Panc1 (cell line): Measurements from ENCODE around the gene WNT10A.

Experiments used
- CTCF ChIP-seq: fragments of 450-650 bp; IDR thresholded peaks from 2 replicates; pipeline ENCODE4 v1.5.1; 2017; ENCODE audit warnings: mild to moderate bottlenecking
- POLR2AphosphoS5 ChIP-seq: IDR thresholded peaks from 2 replicates; pipeline ENCODE4 v1.6.1; 2012; ENCODE audit warnings: mild to moderate bottlenecking, low read depth, low read length, moderate library complexity
- REST ChIP-seq, 2 experiments: IDR thresholded peaks; 2 replicates each; pipeline ENCODE4 v1.6.1; 2011 to 2012; ENCODE audit warnings: low read depth in 2 of 2, control low read depth in 1 of 2, low read length in 1 of 2, mild to moderate bottlenecking in 1 of 2, moderate library complexity in 1 of 2; ENCODE audit not compliant: insufficient read depth in 1 of 2
- SIN3A ChIP-seq: IDR thresholded peaks from 2 replicates; pipeline ENCODE4 v1.6.1; 2012; ENCODE audit warnings: low read depth, mild to moderate bottlenecking, low read length, moderate library complexity, borderline replicate concordance; ENCODE audit not compliant: insufficient read depth
- TCF7L2 ChIP-seq: IDR thresholded peaks from 2 replicates; pipeline ENCODE4 v1.6.1; 2011; ENCODE audit warnings: mild to moderate bottlenecking, low read depth, low read length, inconsistent platforms

- TF ChIP-seq POLR2AphosphoS5 (no peak), CTCF (no peak), SIN3A (no peak), TCF7L2 (no peak), REST (IDR thresholded peaks at IDR 0.05; ENCODE audit: insufficient read depth in 1 of 2, low read depth in 2 of 2, low read length in 1 of 2) (no peak)
Observed at GRCh38 chr2:218861645-218862318, 18.9 kb upstream of the WNT10A start.
